CD4-positive, alpha-beta T cell (primary cell): ENCODE results near the gene AP2B1. TPM values are rescaled to one million over a fixed set of nuclear protein-coding genes. Genes with fewer than 3 reads are reported as not detected.
A peak's percentile ranks its signal among the peaks of the same experiment; 100 is the strongest.

Experiments
- ATAC-seq: fragments of 200-7000 bp; cut with Tn5 transposase; one replicate; pipeline ENCODE4 v1.10.0; 2022; ENCODE audit warnings: mild to moderate bottlenecking; ENCODE audit not compliant: poor library complexity
- CTCF ChIA-PET: fragments of 350-600 bp; sonication (Branson Sonifier 250); formaldehyde crosslinking; loops from one replicate; lab custom pipeline; 2021; ENCODE audit warnings: antibody characterized with exemption, inconsistent platforms; lab: Charles Lee
- POLR2A ChIA-PET: fragments of 350-600 bp; sonication (Branson Sonifier 250); formaldehyde crosslinking; loops from one replicate; lab custom pipeline; 2021; ENCODE audit warnings: antibody characterized with exemption, inconsistent platforms; lab: Charles Lee
- DNase-seq, 14 experiments: peaks; one replicate each; pipeline ENCODE4 v3.0.0-alpha.2; 2013 to 2020; ENCODE audit warnings: mixed read lengths in 2 of 14
- H3K27ac ChIP-seq, 2 donors: one replicate each; pipeline versions ENCODE4 v1.5.1 to v1.7.0; 2013; ENCODE audit warnings: low read length in 2 of 2, low read depth in 1 of 2, mild to moderate bottlenecking in 1 of 2
- H3K27me3 ChIP-seq, 2 experiments: 1 replicate in 1 of 2; 2 replicates in 1 of 2; pipeline versions ENCODE4 v1.6.1 to v1.7.0; 2013; ENCODE audit warnings: low read length in 2 of 2, control low read depth in 1 of 2, mild to moderate bottlenecking in 1 of 2, moderate library complexity in 1 of 2; ENCODE audit not compliant: insufficient read depth in 2 of 2, control insufficient read depth in 1 of 2
- H3K36me3 ChIP-seq: one replicate; pipeline ENCODE4 v1.6.1; 2013; ENCODE audit warnings: low read length, control low read depth; ENCODE audit not compliant: insufficient read depth
- H3K4me1 ChIP-seq: one replicate; pipeline ENCODE4 v1.6.1; 2013; ENCODE audit warnings: low read length, control low read depth; ENCODE audit not compliant: insufficient read depth
- H3K4me3 ChIP-seq: one replicate; pipeline ENCODE4 v1.5.1; 2013; ENCODE audit warnings: mild to moderate bottlenecking, low read length, moderate library complexity
- H3K9me3 ChIP-seq, 2 experiments: 1 replicate in 1 of 2; 2 replicates in 1 of 2; pipeline versions ENCODE4 v1.6.1 to v1.7.0; 2013; ENCODE audit warnings: low read length in 2 of 2, mild to moderate bottlenecking in 2 of 2, control low read depth in 1 of 2, moderate library complexity in 1 of 2; ENCODE audit not compliant: control insufficient read depth in 1 of 2, insufficient read depth in 1 of 2
- H3K27ac Mint-ChIP-seq: one replicate; pipeline ENCODE4 v1.8.0; 2020; ENCODE audit warnings: mixed read lengths
- H3K27me3 Mint-ChIP-seq: one replicate; pipeline ENCODE4 v1.8.0; 2021; ENCODE audit warnings: mixed read lengths
- H3K36me3 Mint-ChIP-seq: one replicate; pipeline ENCODE4 v1.8.0; 2021; ENCODE audit warnings: low read depth, mixed read lengths
- H3K4me1 Mint-ChIP-seq: one replicate; pipeline ENCODE4 v1.8.0; 2021; ENCODE audit warnings: low read depth, mixed read lengths
- H3K4me3 Mint-ChIP-seq: one replicate; pipeline ENCODE4 v1.8.0; 2020; ENCODE audit warnings: mild to moderate bottlenecking, mixed read lengths
- H3K9me3 Mint-ChIP-seq: one replicate; pipeline ENCODE4 v1.8.0; 2020; ENCODE audit warnings: mixed read lengths
- CTCF ChIP-seq: fragments of 200-600 bp; IDR thresholded peaks from one replicate; pipeline ENCODE4 v1.8.0; 2022; ENCODE audit warnings: antibody characterized with exemption, mild to moderate bottlenecking
- intact Hi-C, 2 experiments: fragments of 100-400 bp; cut with DNase I in 1 of 2; cut with micrococcal nuclease in 1 of 2; formaldehyde crosslinking; loops; one replicate each; pipeline versions ENCODE4 v1.15.1 to v1.9.0; 2023 to 2025; cut with DNase I, micrococcal nuclease
- total RNA-seq, 174 experiments: library from RNA in 2 of 174; stranded (reverse) in 2 of 174; gene quantifications; one replicate each; pipeline ENCODE4 v1.2.3 and lab custom pipeline; 2021 to 2026

AP2B1 gene
- total RNA-seq, 2 experiments from 2014 or later: 67.0 to 69.2 TPM

- H3K27ac Mint-ChIP-seq: no peak overlapping the region
- Histone ChIP-seq H3K36me3 (peaks cover 49% of the 10 kb centered on the region), H3K27ac (no peak overlapping the region), H3K4me1 (peaks cover 16% of the 10 kb centered on the region), H3K4me3 (no peak overlapping the region), H3K9me3 (no peaks in the 10 kb centered on the region), H3K27me3 (no peaks in the 10 kb centered on the region)
- CTCF ChIA-PET: interaction anchor here (1.6 kb wide), 1 partner anchor 8 kb away, joined by 4 read pairs; no protein-coding TSS in a partner anchor
- DNase-seq (no peak), ATAC-seq (no peak)
- H3K27me3 Mint-ChIP-seq: no peaks in the 10 kb centered on the region
- no peaks in the 10 kb centered on the region for H3K9me3 Mint-ChIP-seq
- peaks cover 51% of the 10 kb centered on the region for H3K36me3 Mint-ChIP-seq
- TF ChIP-seq CTCF: no peak
- no peak overlapping the region for H3K4me3 Mint-ChIP-seq
- intact Hi-C loops: no loop called here
- peaks cover 21% of the 10 kb centered on the region for H3K4me1 Mint-ChIP-seq
- POLR2A ChIA-PET: no interaction called here
Measured at GRCh38 chr17:35727635-35728034, 140.5 kb downstream of the AP2B1 start.

GRCh38 chr17:35728551-35728950, 141.4 kb downstream of the AP2B1 start:
- CTCF ChIA-PET: no interaction called here
- Mint-ChIP-seq H3K9me3 (no peaks in the 10 kb centered on the region), H3K27ac (no peak overlapping the region), H3K27me3 (no peaks in the 10 kb centered on the region), H3K4me1 (peaks cover 28% of the 10 kb centered on the region), H3K4me3 (no peak overlapping the region), H3K36me3 (peaks cover 42% of the 10 kb centered on the region)
- DNase-seq (no peak), ATAC-seq (no peak)
- POLR2A ChIA-PET: no interaction called here
- Histone ChIP-seq H3K9me3 (no peaks in the 10 kb centered on the region), H3K27ac (no peak overlapping the region), H3K27me3 (no peaks in the 10 kb centered on the region), H3K36me3 (peaks cover 41% of the 10 kb centered on the region), H3K4me1 (peaks cover 16% of the 10 kb centered on the region), H3K4me3 (no peak overlapping the region)
- intact Hi-C loops: no loop called here
- TF ChIP-seq CTCF: no peak

GRCh38 chr17:35729405-35729833, 142.3 kb downstream of the AP2B1 start:
- Histone ChIP-seq H3K4me1 (peaks cover 16% of the 10 kb centered on the region), H3K4me3 (no peak overlapping the region), H3K36me3 (peaks cover 32% of the 10 kb centered on the region), H3K9me3 (no peaks in the 10 kb centered on the region), H3K27me3 (no peaks in the 10 kb centered on the region), H3K27ac (no peak overlapping the region)
- ATAC-seq: no peak
- H3K27ac Mint-ChIP-seq: no peak overlapping the region
- H3K36me3 Mint-ChIP-seq: peaks cover 33% of the 10 kb centered on the region
- TF ChIP-seq CTCF: no peak
- ChIA-PET POLR2A (no interaction called here), CTCF (no interaction called here)
- intact Hi-C loops: no loop called here
- DNase-seq: no peak
- H3K4me1 Mint-ChIP-seq: peaks cover 28% of the 10 kb centered on the region
- peak overlapping the region; percentile 76 for H3K4me3 Mint-ChIP-seq
- H3K9me3 Mint-ChIP-seq: no peaks in the 10 kb centered on the region
- H3K27me3 Mint-ChIP-seq: no peaks in the 10 kb centered on the region
